OCI-M1 (cell line): ENCODE measurements around the gene CLMN.
A peak's percentile ranks its signal among the peaks of the same experiment; 100 is the strongest.
"Not testable (repeated sequence)": the region's sequence is repeated elsewhere in the genome, so short reads cannot be mapped to it uniquely, and the experiment has no call there.

Source experiments
- DNase-seq: peaks from one replicate; lab custom pipeline; 2025; lab: John Stamatoyannopoulos, UW

CLMN gene

GRCh38 chr14:95190857-95191256 is 128.9 kb downstream of the CLMN start:
- DNase-seq: no peak

DNA sequence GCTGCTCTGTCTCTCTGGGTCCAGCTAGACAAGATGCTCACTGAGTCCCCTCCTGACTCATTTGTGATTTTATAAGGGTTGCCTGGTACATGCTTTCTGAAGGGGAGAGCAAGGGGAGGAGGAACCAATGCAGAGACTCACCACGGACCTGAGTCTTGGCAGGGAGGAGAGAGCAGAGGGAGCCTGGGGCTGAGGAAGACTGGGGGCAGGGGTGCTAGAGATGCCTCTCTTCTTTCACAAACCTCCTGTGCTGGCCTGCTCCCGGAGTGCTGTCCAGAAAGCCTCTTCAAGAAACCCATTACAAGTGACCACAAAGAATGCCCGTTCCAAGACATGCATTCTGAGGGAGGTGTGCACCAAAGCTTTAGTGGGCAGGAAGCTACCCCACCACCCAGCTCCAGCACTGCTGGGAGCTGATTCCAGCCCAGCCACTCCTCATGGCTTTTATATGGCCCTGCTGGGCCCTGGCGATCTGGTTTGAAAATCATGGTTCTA is 129.3 kb downstream of the CLMN start:
- DNase-seq: no peak

GRCh38 chr14:95189367-95190132 is 130.2 kb downstream of the CLMN start:
- DNase-seq: no peak

GRCh38 chr14:95188380-95188779 is 131.3 kb downstream of the CLMN start:
- DNase-seq: no peak

DNA sequence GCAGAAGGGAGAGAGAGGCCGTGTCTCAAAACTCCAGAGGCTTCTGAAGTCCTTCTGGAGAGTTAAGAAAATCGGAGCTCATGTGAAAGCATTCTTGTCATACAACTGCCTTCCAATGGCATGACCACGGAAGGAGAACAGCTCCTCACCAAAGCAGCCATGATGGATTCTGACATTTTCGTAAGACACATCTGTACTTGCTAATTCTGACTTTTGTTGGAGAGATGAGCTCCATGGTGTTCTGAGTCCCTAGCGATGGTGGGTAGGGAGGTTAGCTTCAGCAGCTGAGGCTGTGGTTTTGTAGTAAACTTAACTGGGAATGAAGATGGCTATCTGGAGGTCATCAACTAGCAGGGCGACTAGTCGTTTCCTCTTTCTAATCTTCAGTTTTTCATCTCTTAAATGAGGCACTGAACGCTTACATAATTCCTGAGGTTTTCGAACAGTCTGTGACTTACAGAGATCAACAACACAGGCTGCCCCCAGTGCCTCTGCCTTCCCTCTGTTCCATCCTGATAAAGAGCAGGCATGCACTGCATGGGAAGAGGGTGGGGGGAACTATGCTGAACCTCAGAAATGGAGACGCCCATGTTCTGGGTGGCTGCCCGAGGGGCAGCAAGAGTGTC is 133.8 kb downstream of the CLMN start:
- peak; percentile 90 for DNase-seq

- DNase-seq: peak; percentile 83
These were observed 134.5 kb downstream of the CLMN start for GRCh38 chr14:95185033-95185766.

GRCh38 chr14:95184413-95184790 is 135.3 kb downstream of the CLMN start:
- DNase-seq: no peak

DNA sequence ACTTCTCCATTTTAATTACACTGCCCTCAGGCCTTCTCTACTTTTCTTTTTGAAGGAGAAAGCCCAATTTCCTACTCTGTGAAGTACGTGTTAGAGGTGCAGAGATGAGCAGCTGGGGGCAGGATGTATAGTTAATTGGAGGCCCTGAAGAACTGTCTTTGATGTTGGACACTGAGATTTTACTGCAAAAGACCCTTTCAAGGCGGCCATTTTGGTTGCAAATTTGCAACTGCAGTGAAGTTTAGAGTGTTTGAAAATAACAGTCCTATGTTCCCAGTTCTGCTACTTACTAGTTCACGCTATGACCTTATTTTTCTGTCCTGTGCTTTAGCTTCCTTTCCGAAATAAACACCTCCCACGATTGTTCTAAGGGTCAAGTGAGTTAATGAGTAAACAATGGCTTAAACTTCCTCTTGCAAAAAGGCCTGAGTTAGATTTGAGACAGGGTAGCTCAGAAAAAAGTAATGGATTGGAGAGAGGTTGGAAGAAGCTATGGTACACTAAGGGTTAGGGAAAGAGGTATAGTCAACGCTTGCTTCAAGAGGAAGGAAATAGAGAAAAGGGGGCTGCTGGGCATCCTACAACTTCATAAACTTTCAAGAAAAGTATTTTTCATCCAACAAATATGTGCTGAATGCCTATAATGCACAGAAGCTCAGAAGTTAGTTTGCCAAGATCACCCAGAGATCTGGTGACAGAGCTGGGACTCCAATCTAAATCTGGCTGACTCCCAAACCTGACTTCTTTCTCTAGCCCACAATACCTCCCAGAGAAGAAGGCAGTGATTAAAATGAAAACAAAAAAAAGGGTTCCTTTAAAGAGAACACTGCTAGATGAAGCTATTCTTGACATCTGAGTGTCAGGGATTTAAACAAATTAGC is 135.9 kb downstream of the CLMN start:
- no peak for DNase-seq

DNA sequence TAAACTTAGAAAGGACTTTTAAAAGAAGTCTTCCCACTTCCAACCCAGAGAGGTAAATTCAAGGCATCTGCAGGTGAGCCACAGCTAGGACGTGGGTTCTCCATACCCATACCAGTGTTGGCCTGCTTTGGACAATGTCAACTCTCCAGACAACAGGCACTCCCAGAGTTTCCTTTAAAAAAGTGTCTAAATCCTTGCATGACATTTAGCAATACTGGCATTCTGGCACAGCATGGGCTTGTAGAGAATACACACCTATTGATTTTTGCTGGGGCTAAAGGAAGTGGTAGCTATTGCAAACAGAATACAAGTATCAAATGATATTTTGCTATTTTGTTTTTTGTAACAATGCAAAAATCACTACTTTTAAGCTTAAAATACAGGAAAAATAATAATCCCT is 136.6 kb downstream of the CLMN start:
- DNase-seq: no peak

DNA sequence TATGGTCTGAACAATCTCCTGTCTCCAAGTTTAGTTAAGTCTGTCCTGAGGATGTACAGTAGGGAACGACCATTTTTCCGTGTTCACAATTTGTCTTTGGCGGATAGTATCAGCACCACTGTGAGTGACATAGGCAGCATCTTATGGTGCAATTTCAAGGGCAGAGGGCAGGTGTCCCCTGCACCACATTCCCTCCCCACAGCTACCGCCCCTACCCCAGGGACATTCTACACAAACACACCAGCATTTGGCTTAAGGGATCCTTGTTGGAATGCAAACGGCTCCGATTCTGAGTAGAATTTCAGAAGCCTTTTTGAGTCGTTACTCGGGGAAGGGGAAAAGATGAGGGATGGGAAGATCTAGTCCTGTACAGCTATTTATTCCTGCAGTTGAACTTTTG is 137.3 kb downstream of the CLMN start:
- DNase-seq: no peak

DNA sequence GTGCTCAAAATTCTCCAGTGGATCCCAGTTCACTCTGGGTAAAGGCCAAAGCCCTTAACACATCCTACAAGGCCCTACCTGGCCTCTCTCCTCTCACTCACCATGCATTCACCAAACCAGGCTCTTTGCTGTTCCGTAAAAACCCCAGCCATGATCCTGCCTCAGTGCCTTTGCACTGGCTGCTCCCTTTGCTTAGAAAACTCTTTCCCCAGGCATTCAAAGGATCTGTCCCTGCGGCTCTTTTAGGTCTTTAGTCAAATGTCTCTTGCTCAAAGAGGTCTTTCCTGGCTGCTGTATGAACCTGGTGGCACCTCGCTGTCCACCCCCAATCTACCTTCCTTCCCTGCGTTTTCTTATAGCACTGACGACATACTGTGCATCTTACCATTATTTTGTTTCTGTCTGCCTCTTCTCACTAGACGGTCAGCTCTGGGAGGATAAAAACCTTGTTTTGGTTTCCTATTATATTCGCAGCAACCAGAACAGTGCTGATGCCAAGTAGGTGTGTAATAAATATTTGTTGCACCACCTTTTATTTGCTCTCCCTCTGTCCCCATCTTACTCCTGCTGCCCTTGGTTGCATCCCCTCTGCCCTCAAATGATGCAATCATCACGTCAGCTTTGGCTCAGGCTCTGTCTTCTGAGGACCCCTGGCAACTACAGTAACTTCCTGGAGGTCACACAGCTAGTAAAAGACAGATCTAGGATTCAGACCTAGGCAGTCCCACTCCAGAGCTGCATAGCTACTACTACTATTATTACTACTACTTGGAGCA is 138.6 kb downstream of the CLMN start:
- DNase-seq: no peak

GRCh38 chr14:95175670-95176069 is 144.0 kb downstream of the CLMN start:
- DNase-seq: not testable (repeated sequence)

DNA sequence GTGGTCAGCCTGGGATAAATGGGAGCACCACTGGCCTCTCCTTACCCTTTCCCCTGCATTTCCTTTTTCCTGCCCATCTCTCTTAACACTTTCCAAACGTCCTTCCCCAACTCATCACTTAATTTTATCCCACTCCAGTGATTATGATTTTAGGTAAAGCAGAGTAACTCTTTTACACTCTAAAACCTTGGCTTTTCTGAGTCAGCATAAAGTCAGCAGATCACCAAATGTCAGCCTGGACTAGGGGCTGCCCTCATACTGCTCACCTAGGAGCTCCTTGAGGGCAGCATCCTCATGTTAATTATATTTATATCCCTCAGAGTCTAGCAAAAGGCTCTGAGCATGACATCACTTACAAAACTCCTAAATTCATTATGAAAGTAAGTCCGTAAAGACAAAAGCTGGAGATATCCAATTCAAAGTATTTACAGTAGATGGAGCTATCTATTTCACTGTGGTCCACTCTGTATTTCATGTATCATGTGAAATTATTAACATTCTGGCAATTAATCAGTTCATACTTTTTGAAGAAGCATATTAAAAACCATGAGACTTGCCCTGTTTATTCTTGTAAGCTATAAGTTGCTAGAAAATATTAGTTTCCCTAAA is 145.4 kb downstream of the CLMN start:
- peak; percentile 24 for DNase-seq

GRCh38 chr14:95173518-95173917 is 146.2 kb downstream of the CLMN start:
- peak; percentile 2 for DNase-seq

DNA sequence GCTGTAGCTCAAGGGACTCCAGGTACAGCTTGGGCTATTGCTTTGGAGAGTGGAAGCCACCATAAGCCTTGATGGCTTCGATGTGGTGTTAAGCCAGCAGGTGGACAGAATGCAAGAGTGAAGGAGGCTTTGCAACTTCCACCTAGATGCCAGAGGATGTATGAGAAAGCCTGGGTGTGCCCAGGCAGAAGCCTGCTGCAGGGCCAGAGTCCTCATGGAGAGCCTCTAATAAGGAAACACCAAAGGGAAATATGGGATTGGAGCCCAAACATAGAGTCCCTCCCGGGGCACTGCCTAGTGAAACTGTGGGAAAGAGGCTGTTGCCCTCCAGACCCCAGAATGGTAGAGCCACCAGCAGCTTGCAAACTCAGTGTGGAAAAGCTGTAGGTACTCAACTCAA is 152.5 kb downstream of the CLMN start:
- DNase-seq: no peak

DNA sequence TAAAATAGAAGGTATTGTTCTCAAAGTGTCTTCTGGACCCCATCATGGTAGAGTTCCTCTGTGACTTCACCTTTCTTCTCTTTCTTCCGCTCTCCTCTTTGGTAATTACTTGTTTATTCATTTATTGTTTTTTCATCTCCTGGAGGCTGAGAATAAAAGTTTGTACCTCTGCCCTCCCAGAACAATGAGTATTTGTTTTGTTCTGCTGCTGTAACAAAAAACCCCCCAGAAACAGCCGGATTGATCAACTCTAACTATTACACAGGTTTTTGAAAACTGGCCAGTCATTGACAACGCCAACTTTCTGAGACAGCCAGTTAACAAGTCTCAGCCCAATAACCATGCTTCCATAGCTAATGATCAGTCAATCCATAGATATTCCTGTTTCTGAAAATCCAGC is 154.2 kb downstream of the CLMN start:
- DNase-seq: no peak

- DNase-seq: no peak
These were observed 155.2 kb downstream of the CLMN start for GRCh38 chr14:95164506-95164905.

- peak; percentile 1 for DNase-seq
These were observed 156.0 kb downstream of the CLMN start for GRCh38 chr14:95163666-95164065.

DNA sequence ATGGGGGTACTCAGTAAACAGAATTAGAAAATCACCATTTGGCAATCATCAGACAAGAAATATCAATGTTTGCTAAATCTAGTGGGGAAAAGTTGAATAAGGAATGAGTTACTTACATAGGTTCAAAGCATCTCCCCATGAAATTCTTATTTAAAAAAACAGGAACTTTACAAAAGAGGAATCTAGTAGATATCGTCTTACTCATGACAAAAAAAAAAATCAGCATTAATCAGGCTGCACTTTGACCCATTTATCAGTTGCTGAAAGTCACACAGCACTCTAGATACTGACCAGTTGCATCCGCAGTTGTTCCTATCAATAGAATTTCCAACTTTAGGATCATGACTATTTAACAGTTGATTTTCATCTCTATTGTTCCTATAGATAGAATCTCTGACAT is 156.6 kb downstream of the CLMN start:
- peak; percentile 45 for DNase-seq

DNA sequence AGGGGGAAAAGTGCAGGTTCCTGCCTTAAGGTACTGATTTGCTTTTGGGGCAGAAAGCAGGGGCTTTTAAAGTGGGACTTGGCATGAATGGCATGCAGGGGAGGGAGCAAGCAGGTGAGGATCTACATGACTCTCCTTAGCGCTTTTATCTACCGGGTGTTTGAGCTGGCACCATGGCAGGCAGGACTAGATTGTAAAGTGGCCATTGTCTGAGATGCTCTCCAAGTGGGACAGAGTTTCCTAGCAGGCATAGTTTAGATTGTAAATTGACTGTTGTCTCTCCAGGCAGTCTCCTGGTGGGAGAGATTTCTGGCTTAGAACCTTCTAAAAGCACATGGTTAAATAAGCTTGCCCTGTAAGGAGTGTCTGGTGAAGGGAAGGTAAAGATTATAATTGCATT is 157.1 kb downstream of the CLMN start:
- no peak for DNase-seq
